Body of pancreas (tissue), 4 donors: Measurements from ENCODE around the gene NEURL1.

Experiments
- POLR2A ChIP-seq, 3 donors: fragments of 450-650 bp; IDR thresholded peaks; one replicate each; pipeline ENCODE4 v1.6.1; 2016; ENCODE audit warnings: antibody characterized with exemption in 3 of 3, mild to moderate bottlenecking in 2 of 3
- TF ChIP-seq, protein P1 (sequence below), 7 experiments: fragments of 450-650 bp in 4 of 7; fragments of 200-600 bp in 3 of 7; sonication (generic) in 3 of 7; IDR thresholded peaks; one replicate each; pipeline ENCODE4 v1.5.1; 2016 to 2019; ENCODE audit warnings: antibody characterized with exemption in 7 of 7

DNA sequence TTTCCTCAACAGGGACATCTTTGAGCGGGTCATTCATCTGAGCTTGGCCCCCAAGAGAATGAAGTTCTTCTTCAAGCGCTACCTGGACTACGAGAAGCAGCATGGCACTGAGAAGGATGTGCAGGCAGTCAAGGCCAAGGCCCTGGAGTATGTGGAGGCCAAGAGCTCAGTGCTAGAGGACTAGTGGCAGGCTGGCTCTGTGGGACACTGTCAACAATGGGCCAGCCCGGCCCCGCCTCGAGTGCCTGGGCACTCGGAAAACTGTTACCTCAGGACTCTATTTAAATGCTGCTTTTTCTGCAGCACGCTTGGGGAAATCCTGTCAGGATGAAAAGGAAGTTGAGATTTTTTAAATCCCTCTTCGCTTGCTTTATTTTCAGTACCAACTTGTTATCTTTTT is 48.1 kb upstream of the NEURL1 start:
- TF ChIP-seq, protein P1, sequence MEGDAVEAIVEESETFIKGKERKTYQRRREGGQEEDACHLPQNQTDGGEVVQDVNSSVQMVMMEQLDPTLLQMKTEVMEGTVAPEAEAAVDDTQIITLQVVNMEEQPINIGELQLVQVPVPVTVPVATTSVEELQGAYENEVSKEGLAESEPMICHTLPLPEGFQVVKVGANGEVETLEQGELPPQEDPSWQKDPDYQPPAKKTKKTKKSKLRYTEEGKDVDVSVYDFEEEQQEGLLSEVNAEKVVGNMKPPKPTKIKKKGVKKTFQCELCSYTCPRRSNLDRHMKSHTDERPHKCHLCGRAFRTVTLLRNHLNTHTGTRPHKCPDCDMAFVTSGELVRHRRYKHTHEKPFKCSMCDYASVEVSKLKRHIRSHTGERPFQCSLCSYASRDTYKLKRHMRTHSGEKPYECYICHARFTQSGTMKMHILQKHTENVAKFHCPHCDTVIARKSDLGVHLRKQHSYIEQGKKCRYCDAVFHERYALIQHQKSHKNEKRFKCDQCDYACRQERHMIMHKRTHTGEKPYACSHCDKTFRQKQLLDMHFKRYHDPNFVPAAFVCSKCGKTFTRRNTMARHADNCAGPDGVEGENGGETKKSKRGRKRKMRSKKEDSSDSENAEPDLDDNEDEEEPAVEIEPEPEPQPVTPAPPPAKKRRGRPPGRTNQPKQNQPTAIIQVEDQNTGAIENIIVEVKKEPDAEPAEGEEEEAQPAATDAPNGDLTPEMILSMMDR (IDR thresholded peaks at IDR 0.05) = no peak
- no peak for TF ChIP-seq POLR2A (IDR thresholded peaks at IDR 0.05)
